Left lobe of liver (tissue), 2 donors: Measurements from ENCODE around the gene ITGB2. TPM values are rescaled to one million over a fixed set of nuclear protein-coding genes. Genes with fewer than 3 reads are reported as not detected.

Experiments used
- ATAC-seq: fragments of 200-7000 bp; cut with Tn5 transposase; one replicate; pipeline ENCODE4 v1.9.1; 2020; ENCODE audit warnings: mild to moderate bottlenecking, moderate library complexity
- DNase-seq: peaks from one replicate; pipeline ENCODE4 v3.0.0-alpha.2; 2020; ENCODE audit warnings: low spot score
- total RNA-seq: library from RNA; stranded (reverse); gene quantifications from one replicate; pipeline ENCODE4 v1.2.1, GENCODE V29; 2021
- donor health status: DM: no; HTN: no; CAD: no; lungs with moderate emphysema.
- donor health status: DM: no; HTN: yes; CAD: no.

Gene ITGB2
- total RNA-seq, 1 donor from 2014 or later, result 13.6 TPM

DNA sequence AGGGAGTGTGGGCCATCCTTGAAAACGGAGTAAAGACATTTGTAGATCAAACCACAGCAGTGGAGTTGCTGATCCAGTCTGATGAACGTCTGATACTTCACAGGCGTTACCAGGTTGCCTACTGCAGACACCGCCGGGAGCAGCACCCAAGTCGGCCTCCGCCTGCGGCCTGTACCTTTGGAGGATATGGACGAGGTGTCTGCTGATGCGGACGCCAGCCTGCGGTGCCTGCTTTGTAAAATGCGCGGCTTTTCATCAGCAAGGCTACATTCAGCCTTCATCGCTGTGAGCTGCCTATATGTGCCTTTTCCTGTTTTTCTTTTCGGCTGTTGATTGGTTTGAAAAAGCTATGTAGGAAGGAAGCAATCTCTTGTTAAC, 35.1 kb upstream of the ITGB2 start:
- DNase-seq, result no peak
- ATAC-seq, result no peak

DNA sequence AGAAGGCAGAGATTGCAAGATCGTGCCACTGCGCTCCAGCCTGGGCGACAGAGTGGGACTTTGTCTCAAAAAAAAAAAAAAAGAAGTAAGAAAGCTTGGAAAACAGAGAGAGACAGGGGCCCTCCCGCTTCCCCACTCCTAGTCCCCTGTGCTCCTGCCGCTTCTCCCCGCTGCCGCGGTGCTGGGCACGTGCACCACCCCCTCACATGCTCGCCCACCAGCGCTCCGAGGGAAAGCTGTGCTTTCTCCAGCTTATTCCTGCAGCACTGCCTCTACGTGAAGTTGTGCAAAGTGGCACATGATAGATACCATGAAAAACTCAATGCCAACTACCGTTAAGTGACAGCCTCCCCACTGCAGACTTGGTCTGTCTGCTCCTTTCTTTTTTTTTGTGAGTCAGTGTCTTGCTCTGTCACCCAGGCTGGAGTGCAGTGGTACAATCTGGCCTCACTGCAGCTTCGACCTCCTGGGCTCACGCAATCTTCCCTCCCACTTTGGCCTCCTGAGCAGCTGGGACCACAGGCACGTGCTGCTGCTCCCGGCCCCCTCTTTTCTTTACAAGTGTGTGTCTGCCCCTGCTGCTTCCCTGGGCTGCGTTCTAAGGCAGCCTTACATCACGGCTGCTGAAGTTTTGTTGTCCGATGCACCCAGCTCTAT, 34.6 kb upstream of the ITGB2 start:
- ATAC-seq, result no peak
- DNase-seq, result no peak

DNA sequence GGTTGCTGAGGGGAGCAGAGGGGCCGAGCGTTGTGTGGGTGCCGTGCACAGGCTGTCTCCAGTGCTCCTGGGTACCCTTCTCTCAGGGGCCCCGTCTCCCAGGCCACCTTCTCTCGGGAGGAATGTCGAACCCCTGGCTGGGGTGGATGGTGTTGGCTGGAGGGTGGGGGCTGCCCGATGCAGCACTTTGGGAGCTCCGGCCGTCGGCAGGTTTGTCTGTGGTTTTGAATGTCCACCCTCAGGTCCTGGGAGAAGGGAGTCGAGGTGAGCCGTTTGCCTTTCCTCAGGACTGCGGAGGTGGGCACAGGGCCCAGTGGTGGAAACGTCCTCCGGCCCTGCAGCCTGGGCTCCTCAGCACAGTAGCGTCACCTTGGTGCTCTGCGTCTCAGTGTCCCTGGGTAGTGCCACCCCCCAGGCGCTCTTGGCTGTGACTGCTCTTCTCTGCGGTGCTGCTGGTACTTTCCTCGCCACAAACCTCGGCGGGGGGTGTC, 33.6 kb upstream of the ITGB2 start:
- no peak for DNase-seq
- no peak for ATAC-seq

DNA sequence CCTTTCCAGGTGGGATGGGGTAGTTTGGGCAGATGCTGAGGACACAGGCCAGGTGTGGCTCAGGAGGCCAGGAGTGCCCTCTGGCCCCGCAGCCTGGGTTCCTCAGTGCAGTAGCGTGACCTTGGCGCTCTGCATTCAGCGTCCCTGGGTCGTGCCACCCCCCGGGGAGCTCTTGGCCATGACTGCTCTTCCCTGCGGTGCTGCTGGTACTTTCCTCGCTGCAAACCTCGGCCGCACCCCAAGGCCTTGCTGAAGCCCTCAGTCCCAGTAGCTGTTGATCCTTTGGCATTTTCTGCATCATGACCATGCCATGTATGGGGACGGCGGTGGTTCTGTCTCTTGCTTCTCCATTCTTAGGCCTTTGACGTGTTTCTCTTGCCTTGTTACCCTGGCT, 32.9 kb upstream of the ITGB2 start:
- DNase-seq (no peak), ATAC-seq (no peak)

DNA sequence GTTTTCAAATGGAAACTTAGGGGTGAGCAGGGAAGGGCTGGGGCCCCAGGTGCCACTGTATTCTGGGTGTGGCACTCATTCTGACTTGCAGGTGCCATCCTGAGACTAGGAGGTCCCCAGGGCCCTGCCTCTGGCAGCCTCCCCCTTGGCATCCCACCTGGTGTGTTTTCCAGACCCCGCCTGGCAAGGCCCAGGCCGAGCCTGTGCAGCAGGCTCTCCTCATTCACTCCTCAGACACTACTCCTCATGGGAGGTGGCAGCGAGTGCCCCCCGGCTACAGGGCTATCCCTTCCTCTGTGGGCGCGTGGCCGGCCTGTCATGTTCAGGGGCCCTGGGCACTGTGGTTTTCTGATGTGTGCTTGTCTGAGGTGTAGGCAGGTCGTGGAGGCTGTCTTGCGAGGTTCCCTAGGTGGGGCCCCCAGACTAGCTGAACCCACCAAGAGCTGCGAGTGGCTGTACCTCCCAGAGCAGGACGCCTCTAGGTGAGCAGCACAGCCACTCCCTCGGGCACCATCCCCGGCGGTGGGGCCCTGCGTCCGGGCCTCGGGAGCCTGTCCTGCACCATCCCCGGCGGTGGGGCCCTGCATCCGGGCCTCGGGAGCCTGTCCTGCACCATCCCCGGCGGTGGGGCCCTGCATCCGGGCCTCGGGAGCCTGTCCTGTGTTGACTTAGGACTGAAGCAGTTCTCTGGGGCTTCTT, 32.4 kb upstream of the ITGB2 start:
- DNase-seq (no peak), ATAC-seq (no peak)

DNA sequence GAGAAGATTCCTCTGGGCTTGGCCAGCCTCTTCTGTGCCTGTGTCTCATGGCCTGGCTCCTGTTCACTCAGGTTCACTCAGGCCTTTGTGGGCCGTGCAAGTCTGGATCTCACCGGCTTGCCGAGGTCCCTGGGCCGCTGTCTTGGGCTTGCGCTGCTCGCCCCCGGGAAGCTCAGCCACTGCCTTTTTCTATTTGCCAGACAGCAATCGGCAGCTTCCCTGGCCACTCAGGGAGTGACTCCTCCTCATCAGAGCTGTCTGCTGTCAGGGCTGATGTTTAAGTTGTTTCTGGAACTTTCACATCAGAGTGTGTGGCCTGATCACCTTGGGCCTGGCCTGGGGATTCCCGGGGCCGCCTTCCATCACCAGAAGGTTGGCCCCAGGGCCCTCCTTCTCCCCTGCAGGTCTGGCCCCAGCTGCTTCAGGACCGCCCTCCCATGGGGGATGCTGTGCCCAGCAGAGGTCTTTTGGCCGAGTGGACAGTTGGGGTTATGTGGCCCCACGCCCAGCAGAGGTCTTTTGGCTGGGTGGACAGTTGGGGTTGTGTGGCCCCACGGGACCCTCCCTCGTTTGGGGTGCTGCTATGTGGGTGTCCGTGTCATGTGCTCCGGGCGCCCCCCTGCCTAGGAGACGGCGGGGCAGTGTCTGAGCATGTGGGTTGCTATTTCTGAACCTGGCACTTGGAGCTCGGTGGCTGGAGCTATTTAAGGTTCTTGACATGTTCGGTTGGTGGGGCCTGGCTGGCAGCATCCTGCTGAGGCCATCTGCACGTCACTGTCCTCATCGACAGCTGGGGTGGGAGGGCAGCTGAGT, 31.6 kb upstream of the ITGB2 start:
- no peak for DNase-seq
- no peak for ATAC-seq

DNA sequence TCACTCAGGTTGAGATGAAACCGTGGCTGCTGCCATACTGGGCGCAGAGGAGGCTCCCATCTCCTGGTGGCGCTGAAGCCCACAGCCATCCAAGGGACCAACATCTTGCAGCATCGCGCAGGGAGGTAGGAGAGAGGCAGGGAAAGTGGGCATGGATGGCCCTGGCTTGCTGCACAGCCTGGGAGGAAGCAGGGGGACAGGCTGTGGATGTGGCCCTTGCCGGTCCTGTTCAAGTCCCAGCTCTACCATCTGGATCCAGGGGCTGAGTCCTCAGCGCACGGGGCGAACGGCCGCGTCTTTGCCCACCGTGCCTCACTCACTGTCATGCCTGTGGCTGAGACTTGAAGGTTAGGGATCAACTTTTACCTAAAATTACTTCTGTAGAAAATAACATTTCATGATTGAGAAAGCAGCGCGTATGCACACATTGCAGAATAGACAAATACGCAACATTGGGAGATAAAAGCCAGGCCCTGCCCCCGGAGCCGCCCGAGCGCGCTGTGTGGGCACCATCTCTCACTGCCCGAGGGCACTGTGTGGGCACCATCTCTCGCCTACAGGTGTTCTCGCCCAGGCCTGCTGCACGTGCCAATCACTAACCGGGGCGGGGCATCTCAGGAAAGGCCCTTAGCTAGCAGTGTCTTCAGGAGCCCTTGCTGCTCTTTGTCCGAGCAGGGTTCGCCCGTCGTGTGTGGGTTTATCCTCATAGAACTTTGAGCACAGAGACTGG, 30.7 kb upstream of the ITGB2 start:
- ATAC-seq (peak; percentile 48), DNase-seq (no peak)

DNA sequence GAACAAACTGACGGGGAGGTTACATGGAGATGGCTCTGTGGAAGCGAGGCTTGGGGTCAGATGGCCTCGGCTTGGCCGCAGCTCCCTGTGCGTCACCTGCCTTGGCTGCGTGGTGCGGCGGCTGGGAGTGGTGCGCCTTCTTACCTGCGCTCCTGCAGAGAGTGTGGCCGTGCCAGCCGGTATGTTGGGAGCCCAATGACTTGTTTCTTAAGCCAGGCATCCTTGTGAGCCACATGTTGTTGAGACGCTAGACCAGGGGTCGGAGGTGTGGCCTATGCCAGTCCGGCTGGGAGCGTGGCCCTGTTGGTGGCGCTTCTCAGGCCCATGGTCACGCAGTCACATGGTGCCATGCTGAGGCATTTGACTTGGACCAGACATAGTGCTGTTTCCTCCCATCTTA, 29.7 kb upstream of the ITGB2 start:
- no peak for ATAC-seq
- DNase-seq, result no peak

DNA sequence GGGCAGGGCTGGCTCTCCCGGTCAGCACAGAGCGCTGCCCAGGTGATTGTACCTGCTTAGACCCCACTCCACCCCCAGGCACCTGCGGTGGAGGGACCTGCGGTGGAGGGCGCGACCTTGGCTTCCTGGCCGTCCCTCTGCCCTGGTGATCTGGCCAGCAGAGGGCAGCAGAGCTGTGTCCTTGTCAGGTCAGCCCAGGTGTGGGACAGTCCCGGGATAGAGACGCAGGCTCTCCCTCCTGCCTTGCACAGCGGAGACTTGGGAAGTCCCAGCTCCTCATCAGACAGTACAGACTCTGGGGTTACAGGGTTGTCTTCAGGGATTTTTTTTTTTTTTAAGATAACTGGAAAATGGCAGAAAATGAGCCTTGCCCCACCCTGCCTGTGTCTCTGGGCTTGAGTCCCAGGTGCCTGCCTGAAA, 29.1 kb upstream of the ITGB2 start:
- peak; percentile 87 for DNase-seq
- peak; percentile 79 for ATAC-seq

DNA sequence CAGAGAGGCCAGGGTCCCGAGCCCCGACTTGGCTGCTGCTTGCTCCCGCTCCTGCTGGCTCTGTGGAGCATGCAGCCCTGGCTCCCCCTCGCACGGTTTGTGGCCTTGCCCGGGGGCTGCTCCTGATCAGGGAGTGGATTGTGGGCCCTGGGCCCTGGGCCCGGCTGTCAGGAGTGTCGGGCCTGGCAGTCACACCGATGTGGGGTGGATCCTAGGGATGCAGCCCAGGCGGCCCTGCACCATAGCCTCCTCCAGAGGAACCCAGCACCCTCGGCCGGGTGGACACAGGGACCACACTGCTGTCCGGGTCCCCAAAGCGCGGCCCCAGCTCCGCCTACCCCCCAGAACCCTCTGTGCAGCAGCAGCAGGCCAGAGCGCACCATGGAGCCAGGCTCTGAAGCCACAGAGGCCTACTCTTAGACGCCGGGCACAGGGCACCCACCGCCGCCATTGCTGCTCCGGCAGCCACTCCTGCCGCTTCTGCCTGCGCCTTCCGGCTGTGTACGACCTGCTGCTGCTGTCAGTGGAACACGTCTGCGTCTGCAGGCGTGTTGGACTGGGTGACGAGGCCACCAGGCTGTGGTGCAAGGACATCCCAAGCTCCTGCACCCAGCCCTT, 28.6 kb upstream of the ITGB2 start:
- no peak for DNase-seq
- no peak for ATAC-seq

DNA sequence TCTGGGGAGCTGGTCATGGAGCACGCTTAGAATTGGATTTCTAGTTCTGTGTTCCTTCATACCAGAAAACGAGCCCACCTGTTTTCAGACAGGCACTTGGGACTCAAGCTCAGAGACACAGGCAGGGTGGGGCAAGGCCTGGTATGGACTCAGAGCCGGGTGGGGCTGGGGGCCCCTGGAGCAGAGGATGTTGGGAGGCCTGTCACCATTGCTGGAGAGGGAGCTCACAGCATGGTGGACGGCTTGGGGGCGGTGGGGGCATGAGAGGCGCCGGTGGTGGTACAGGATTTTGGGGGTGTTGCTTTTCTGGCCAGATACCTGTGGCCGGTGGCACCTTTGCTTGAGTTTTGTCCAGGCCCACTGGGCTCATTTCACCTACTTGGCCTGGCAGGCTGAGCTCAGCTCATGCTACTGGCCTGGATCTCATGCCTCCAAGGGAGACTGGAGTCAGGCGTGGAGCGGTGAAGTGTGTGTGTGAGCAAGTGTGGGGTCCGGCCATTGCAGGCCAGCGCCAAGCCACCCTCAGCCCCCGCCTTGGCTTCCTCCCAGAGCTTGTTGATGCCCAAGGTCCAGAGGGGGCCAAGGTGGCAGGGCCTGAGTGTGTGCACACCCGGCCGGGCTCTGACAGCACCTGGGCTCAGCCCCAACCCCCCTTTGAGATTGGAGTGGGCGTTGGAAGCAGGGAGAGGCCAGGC, 27.9 kb upstream of the ITGB2 start:
- DNase-seq, result no peak
- no peak for ATAC-seq

DNA sequence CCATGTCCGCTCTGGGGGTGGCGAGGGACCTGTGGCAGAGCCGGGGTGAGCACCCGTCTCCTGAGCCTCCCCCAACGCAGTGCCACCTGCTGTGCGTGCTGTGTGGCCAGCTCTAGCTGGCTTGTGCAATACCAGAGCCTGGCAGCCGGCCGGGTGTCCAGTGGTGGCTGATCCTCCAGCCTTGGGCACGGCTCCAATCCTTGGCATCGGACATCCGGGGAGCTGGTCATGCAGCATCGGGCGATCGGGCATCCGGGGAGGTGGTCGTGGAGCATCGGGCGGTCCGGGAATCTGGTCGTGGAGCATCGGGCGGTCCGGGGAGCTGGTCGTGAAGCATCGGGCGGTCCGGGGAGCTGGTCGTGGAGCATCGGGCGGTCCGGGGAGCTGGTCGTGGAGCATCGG, 27.2 kb upstream of the ITGB2 start:
- peak; percentile 75 for ATAC-seq
- peak; percentile 95 for DNase-seq

DNA sequence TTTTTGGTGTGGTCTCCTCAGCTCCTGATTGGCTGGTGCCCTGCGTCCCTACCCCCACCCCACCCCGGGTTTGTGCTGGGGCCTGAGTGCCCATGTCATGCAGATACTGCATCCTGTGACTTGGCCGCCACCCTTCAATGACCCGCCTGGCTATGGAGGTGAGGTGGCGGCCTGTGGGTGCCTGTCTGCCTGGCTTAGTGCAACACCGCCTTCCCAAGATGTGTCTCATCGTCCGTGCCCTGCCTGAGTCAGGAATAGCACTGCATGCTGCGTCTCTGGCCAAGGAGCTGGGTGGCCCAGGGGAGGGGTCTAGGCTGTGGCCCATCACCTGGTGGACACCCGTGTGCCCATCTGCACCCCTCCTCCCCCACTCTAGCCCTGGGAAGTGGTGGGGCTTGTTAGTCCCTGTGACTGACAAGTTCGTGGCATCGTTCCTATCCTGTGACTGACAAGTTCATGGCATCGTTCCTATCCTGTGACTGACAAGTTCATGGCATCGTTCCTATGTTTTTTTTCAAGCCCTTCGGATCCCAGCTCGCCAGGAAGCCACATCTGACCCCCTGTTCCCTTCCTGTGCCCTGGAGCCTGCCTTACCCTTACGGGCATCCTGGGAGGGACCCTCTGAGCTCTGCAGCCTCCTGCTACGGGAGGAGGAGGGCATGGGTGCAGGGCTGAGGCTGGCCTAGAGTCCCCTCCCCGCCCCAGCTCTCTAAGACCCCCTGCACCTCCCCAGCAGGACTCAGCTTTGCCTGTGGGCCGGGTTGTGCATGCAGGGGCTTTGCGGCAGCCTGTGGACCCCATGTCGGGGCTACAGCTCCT, 26.6 kb upstream of the ITGB2 start:
- peak; percentile 1 for ATAC-seq
- DNase-seq, result no peak

DNA sequence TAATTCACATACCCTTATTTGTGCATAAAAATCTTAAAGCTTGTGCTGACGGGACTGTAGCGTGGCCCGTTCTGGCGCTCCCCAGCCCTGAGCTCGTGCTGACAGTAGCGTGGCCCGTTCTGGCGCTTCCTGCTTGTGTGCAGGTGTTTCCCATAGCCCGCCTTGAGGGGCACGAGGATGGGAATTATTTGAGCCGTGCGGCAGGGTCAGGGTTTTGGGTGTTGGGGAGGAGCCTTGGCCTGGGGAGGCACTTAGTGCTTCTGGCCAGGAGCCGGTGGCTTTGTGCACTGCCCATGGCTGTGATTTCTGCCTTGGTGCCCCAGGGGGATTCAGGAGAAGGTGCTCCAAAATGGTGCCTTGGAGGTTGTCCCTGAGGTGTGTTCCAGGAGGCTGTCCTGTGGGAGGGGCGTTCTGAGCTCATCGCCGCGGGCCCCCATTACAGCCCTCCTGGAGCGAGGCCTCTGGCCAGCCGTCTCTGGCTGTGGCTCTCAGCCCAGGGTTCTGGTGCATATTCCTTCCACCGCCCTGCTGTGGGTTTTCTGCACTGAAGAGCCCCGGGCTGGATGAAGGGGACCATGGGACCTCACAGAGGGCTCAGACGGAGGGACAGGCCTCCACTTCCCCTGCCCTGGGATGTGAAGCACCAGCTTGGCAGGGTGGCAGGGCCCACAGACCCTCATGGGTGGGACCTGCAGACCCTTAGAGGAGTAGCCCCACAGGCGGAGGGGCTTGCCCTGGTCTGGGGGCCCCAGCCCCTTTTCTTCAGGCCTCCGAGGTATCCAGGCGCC, 25.7 kb upstream of the ITGB2 start:
- DNase-seq, result no peak
- ATAC-seq, result no peak

DNA sequence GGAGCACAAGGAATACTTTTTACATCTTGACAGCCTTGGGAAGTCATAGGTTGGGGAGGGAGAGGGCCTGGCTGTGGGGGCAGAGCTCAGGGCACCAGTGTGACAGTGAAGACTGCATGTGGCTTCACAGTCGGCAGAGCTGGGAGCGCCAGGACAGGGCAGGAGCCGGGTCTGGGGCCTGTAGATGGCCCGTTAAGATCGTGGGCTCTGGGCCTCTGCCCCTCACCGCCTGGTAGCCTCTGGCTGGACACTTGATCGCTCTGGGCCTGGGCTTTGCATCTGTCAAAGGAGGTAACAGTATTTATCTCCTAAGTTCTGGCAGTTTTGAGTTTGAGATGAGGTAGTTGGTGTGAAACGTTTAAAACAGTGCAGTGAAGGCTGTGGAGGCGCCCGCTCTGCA, 23.9 kb upstream of the ITGB2 start:
- no peak for ATAC-seq
- no peak for DNase-seq

DNA sequence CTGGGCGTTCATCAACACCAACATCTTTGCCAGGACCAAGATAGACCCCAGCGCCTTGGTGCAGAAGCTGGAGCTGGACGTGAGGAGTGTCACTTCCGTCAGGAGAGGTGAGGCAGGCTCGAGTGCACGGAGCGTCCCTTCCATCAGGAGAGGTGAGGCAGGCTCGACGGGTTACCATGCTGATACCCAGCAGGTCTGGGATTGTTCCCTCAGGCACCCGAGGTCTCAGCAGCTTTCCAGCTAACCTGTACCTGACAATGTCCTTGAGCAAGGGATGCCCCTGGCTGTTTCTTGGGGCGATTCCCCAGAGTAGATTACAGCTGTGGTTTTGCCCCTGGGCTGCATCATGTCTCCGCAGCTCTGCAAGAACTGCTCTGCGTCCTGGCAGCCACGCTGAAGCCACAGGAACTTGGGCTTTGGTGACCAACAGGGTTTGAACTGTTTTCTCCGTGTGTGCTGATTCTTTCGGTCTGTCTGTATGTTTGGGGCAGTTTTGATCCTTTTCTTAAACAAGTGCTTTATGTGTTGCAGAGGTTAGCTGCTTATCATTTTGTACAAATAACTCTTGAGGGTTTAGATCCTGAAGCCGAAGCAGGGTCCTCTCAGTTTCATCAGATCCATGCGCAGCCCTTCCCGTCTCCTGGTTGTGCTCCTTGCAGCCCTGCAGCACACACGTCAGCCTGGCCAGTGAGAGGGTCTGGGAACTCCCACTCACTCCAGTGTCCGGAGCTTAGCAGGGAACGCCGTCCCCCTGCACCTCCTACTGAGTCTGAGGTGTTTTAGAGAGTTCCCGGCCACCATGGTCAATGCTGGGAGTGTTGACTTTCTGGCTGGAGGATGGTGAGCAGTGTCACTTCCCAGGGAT, 23.2 kb upstream of the ITGB2 start:
- DNase-seq (no peak), ATAC-seq (no peak)

DNA sequence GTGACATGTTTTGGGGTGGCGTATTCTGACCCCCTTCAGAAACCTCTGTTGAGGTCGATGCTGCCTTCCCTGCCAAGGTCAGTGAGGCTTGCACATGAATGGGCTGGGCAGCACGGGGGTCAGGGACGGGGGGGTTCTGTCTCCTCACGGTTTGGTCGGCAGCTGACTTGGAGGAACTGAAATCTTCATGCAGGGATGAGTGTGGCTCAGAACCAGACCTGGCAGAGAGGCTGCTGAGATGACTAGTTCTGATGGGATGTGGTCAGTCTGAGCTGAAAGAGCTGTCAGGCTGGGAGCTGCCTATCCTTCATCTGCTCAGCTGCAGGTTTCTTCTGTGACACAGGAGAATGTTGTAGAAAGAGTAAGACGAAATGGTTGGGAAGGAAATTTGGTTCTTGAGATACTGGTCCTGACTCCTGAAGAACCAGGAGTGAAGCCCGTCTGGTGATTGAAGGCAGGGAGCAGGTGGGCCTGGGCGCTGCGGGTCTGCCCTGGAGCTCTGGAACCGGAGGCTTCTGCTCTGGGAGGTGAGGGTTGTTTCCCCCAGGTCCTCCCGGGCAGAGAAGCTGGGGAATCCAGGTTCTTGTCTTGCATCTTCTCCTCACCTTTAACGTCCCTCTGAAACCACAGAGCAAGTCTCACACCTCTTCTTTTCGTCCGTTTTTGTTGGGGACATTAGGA, 22.4 kb upstream of the ITGB2 start:
- DNase-seq (no peak), ATAC-seq (no peak)
